Astrocyte (in vitro differentiated cells and primary cell): ENCODE measurements around the gene CSMD2.

ENCODE experiments used
- CTCF ChIP-seq: IDR thresholded peaks from 2 replicates; pipeline ENCODE4 v1.5.1; 2011; ENCODE audit warnings: low read depth, mild to moderate bottlenecking, inconsistent platforms, low read length, moderate library complexity; ENCODE audit not compliant: insufficient read depth
- EZH2 ChIP-seq: IDR thresholded peaks from 2 replicates; pipeline ENCODE4 v1.6.1; 2012; ENCODE audit warnings: mild to moderate bottlenecking, low read length, inconsistent platforms; ENCODE audit not compliant: insufficient read depth

GRCh38 chr1:34013958-34014737 is 150.9 kb downstream of the CSMD2 start:
- TF ChIP-seq CTCF (peak; percentile 15), EZH2 (no peak)
